T-helper 17 cell (primary cell): ENCODE data around the gene ATP12A. TPM values are rescaled to one million over a fixed set of nuclear protein-coding genes. Genes with fewer than 3 reads are reported as not detected.

Experiments used
- ATAC-seq: fragments of 150-1000 bp; cut with Tn5 transposase; 2 replicates; pipeline ENCODE4 v1.10.0; 2021; ENCODE audit warnings: mild to moderate bottlenecking, moderate library complexity
- DNase-seq, 3 donors: peaks; one replicate each; pipeline versions ENCODE4 v3.0.0 to v3.0.0-alpha.2; 2020 to 2021
- H3K9me3 ChIP-seq: one replicate; pipeline ENCODE4 v1.7.0; 2013; ENCODE audit warnings: low read length, mild to moderate bottlenecking; ENCODE audit not compliant: control insufficient read depth, poor library complexity, severe bottlenecking
- H3K27ac Mint-ChIP-seq: one replicate; pipeline ENCODE4 v1.8.0; 2022; ENCODE audit warnings: mild to moderate bottlenecking, moderate library complexity, mixed read lengths
- H3K27me3 Mint-ChIP-seq: one replicate; pipeline ENCODE4 v1.8.0; 2022; ENCODE audit warnings: mixed read lengths
- H3K36me3 Mint-ChIP-seq: one replicate; pipeline ENCODE4 v1.8.0; 2022; ENCODE audit warnings: low read depth, mixed read lengths
- H3K4me1 Mint-ChIP-seq: one replicate; pipeline ENCODE4 v1.8.0; 2022; ENCODE audit warnings: mild to moderate bottlenecking, mixed read lengths
- H3K4me3 Mint-ChIP-seq: one replicate; pipeline ENCODE4 v1.8.0; 2022; ENCODE audit warnings: mild to moderate bottlenecking, moderate library complexity, mixed read lengths
- total RNA-seq, 4 donors: library from RNA in 2 of 4; stranded (reverse) in 2 of 4; gene quantifications; one replicate each; pipeline ENCODE4 v1.2.3 and lab custom pipeline; 2022 to 2026

ATP12A gene
- total RNA-seq, 2 donors from 2014 or later, result not detected

GRCh38 chr13:24734950-24735349, 54.7 kb downstream of the ATP12A start:
- H3K4me1 Mint-ChIP-seq, result peaks cover 2% of the 10 kb centered on the region
- ATAC-seq, result no peak
- no peak for DNase-seq

DNA sequence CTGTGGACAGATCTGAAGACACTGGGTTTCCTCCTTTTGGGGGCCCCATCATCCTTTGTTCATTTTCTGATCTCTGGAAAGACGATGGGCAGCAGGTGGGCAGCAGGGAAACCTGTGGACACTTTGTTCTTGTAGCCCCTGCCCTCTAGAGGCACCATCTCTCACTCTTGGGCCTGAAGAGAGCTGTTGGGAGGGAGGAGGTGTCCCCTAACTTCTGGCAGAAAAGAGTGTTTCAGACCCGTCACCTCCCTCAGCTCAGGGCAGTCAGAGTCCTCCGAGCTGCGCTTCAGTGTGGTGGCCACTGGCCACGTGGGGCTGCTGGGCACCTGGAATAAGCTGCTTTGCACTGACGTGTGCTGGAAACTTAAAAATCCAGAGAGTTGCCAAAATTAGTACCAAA, 56.8 kb downstream of the ATP12A start:
- no peak overlapping the region for H3K4me3 Mint-ChIP-seq
- no peaks in the 10 kb centered on the region for H3K36me3 Mint-ChIP-seq
- H3K4me1 Mint-ChIP-seq, result no peaks in the 10 kb centered on the region
- no peaks in the 10 kb centered on the region for H3K9me3 ChIP-seq
- no peaks in the 10 kb centered on the region for H3K27me3 Mint-ChIP-seq
- DNase-seq (no peak), ATAC-seq (no peak)
- no peak overlapping the region for H3K27ac Mint-ChIP-seq

More at GRCh38 chr13:24734950-24735349, 54.7 kb downstream of the ATP12A start:
- H3K27ac Mint-ChIP-seq, result no peak overlapping the region
- no peak overlapping the region for H3K4me3 Mint-ChIP-seq
- no peaks in the 10 kb centered on the region for H3K9me3 ChIP-seq
- peaks cover 1% of the 10 kb centered on the region for H3K27me3 Mint-ChIP-seq
- H3K36me3 Mint-ChIP-seq, result no peaks in the 10 kb centered on the region

DNA sequence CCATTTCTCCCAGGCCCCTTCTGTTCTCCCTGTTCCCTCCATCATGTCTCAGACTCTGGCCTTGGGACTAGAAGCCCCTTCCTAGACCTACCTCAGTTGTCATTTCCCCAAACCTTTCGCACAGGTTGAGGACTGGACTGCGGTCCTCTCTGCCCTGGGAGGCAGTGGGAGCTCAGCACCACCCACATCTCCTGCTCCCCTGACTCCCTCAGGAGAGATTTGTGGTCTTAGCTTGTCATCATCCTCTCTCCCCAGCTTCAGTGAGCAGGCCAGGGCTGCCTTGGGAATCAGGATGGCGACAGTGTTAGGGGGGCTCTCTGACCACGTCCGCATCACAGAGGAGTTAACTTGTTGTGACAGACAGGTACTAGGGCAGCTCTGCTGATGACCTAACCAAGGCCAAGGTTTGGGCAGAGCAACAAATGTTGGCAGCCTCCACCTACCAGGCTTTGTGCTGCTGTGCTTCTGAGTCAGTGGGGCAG, 58.2 kb downstream of the ATP12A start:
- DNase-seq (no peak), ATAC-seq (no peak)
- Mint-ChIP-seq H3K36me3 (no peaks in the 10 kb centered on the region), H3K27me3 (no peaks in the 10 kb centered on the region), H3K27ac (no peak overlapping the region), H3K4me1 (no peaks in the 10 kb centered on the region), H3K4me3 (no peak overlapping the region)
- no peaks in the 10 kb centered on the region for H3K9me3 ChIP-seq

GRCh38 chr13:24740014-24740890, 60.0 kb downstream of the ATP12A start:
- Mint-ChIP-seq H3K27me3 (peaks cover 16% of the 10 kb centered on the region), H3K36me3 (no peaks in the 10 kb centered on the region), H3K4me1 (no peaks in the 10 kb centered on the region), H3K27ac (no peak overlapping the region), H3K4me3 (no peak overlapping the region)
- DNase-seq, result no peak
- no peaks in the 10 kb centered on the region for H3K9me3 ChIP-seq
- no peak for ATAC-seq

- ATAC-seq, result no peak
- Mint-ChIP-seq H3K4me3 (no peak overlapping the region), H3K27ac (no peak overlapping the region)
Measured at GRCh38 chr13:24741016-24741662, 60.9 kb downstream of the ATP12A start.

GRCh38 chr13:24741791-24742190, 61.6 kb downstream of the ATP12A start:
- H3K27ac Mint-ChIP-seq, result no peak overlapping the region
- H3K27me3 Mint-ChIP-seq, result peaks cover 18% of the 10 kb centered on the region
- no peaks in the 10 kb centered on the region for H3K9me3 ChIP-seq
- H3K4me1 Mint-ChIP-seq, result no peaks in the 10 kb centered on the region
- DNase-seq (no peak), ATAC-seq (no peak)
- no peak overlapping the region for H3K4me3 Mint-ChIP-seq
- H3K36me3 Mint-ChIP-seq, result no peaks in the 10 kb centered on the region

More at GRCh38 chr13:24741016-24741662, 60.9 kb downstream of the ATP12A start:
- no peak for DNase-seq
- H3K9me3 ChIP-seq, result no peaks in the 10 kb centered on the region
- Mint-ChIP-seq H3K4me1 (no peaks in the 10 kb centered on the region), H3K36me3 (no peaks in the 10 kb centered on the region), H3K27me3 (peaks cover 18% of the 10 kb centered on the region)

GRCh38 chr13:24742294-24742693, 62.1 kb downstream of the ATP12A start:
- Mint-ChIP-seq H3K27ac (no peak overlapping the region), H3K4me1 (peaks cover 4% of the 10 kb centered on the region), H3K36me3 (peaks cover 4% of the 10 kb centered on the region), H3K4me3 (no peak overlapping the region), H3K27me3 (peaks cover 22% of the 10 kb centered on the region)
- no peaks in the 10 kb centered on the region for H3K9me3 ChIP-seq
- no peak for ATAC-seq
- no peak for DNase-seq

GRCh38 chr13:24742977-24743376, 62.8 kb downstream of the ATP12A start:
- Mint-ChIP-seq H3K36me3 (peaks cover 4% of the 10 kb centered on the region), H3K27me3 (peaks cover 26% of the 10 kb centered on the region), H3K27ac (no peak overlapping the region), H3K4me3 (no peak overlapping the region), H3K4me1 (peaks cover 8% of the 10 kb centered on the region)
- H3K9me3 ChIP-seq, result no peaks in the 10 kb centered on the region
- DNase-seq (no peak), ATAC-seq (no peak)

DNA sequence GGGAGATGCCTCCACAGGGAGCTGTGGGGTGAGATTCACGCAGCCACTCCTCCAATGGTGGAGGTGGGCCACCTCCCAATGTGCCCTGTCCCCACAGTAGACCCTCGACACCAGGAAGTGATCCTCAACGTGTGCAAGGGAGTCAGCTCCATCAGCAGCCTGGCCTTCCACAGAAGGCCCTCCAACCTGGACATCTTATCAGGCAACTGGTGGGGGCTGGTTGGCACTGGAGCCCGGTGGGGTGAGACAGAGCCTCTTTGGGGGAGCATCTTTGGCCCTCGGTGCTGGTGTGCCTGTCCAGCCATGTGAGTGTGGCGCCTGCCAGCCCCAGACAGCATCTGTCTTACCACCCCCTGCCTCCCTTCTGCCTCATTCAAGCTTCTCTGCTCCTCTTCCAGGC, 64.0 kb downstream of the ATP12A start:
- ATAC-seq, result no peak
- DNase-seq, result no peak
- peaks cover 8% of the 10 kb centered on the region for H3K4me1 Mint-ChIP-seq
- H3K27me3 Mint-ChIP-seq, result peaks cover 36% of the 10 kb centered on the region
- H3K4me3 Mint-ChIP-seq, result no peak overlapping the region
- no peak overlapping the region for H3K27ac Mint-ChIP-seq
- H3K9me3 ChIP-seq, result no peaks in the 10 kb centered on the region
- H3K36me3 Mint-ChIP-seq, result peaks cover 4% of the 10 kb centered on the region

DNA sequence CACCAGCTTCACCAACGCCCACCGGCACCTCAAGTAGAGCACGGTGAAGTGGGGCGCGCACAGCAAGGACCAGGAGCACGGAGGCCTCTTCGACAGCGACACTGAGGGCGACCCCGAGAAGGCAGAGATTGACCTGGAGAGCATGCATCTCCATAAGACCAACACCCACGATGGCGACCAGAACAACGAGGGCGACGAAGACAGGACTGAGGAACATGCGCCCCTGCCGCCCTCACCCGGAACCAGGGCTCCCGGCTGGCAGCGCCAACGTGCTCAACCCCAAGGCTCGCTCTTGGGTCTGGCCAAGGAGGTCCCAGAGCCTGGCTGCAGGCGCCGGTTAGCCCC, 65.3 kb downstream of the ATP12A start:
- H3K9me3 ChIP-seq, result no peaks in the 10 kb centered on the region
- H3K27me3 Mint-ChIP-seq, result peaks cover 44% of the 10 kb centered on the region

GRCh38 chr13:24745861-24746617, 65.8 kb downstream of the ATP12A start:
- no peak for DNase-seq
- H3K4me1 Mint-ChIP-seq, result peaks cover 8% of the 10 kb centered on the region
- no peaks in the 10 kb centered on the region for H3K9me3 ChIP-seq
- H3K27me3 Mint-ChIP-seq, result peaks cover 49% of the 10 kb centered on the region
- no peak overlapping the region for H3K27ac Mint-ChIP-seq
- no peak for ATAC-seq
- peaks cover 4% of the 10 kb centered on the region for H3K36me3 Mint-ChIP-seq
- H3K4me3 Mint-ChIP-seq, result no peak overlapping the region

More for the DNA sequence above, 65.3 kb downstream of the ATP12A start:
- Mint-ChIP-seq H3K36me3 (peaks cover 4% of the 10 kb centered on the region), H3K27ac (no peak overlapping the region), H3K4me3 (no peak overlapping the region), H3K4me1 (peaks cover 8% of the 10 kb centered on the region)
- DNase-seq (no peak), ATAC-seq (no peak)

DNA sequence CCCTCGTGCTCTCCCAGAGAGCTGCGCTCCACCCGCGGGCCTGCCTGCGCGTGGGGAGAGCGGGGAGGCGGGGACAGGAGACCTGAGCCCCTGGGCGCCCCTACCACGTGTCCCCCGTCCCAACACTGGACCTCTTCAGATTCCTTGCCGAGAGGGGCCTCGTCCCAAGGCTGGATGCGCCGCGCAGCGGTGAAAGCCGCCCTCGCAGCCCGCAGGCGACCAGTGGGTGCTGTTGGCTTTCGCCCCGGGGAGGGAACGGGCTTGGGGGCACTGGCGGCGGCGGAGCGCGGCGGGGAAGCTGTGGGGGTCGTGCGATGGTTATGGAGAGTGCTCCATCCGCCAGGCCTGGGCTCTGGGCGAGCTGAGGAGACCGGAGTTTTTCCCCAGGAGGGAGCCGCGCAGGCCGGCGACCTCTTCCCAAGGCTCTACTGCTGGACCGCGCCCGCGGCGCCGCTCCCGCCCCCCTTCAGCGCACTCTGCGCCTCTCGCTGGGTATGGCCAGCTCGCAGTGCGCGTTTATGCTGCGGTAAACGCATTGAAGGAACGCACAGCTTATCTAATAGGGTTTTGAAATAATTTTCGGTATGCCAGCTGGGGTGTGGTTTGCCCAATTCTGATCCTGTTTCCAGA, 66.5 kb downstream of the ATP12A start:
- Mint-ChIP-seq H3K4me1 (peaks cover 8% of the 10 kb centered on the region), H3K4me3 (peak overlapping the region; percentile 75), H3K36me3 (peaks cover 4% of the 10 kb centered on the region), H3K27me3 (peaks cover 54% of the 10 kb centered on the region), H3K27ac (no peak overlapping the region)
- no peaks in the 10 kb centered on the region for H3K9me3 ChIP-seq
- ATAC-seq (no peak), DNase-seq (no peak)
